WTC11 (cell line): ENCODE results near the gene LCA5. TPM values are rescaled to one million over a fixed set of nuclear protein-coding genes. Genes with fewer than 3 reads are reported as not detected.
"Not testable (repeated sequence)": the region's sequence is repeated elsewhere in the genome, so short reads cannot be mapped to it uniquely, and the experiment has no call there.

ENCODE experiments used
- ATAC-seq: fragments of 200-7000 bp; cut with Tn5 transposase; 2 replicates; pipeline ENCODE4 v1.10.0; 2021; ENCODE audit warnings: mild to moderate bottlenecking, moderate library complexity
- CTCF ChIA-PET: fragments of 300-600 bp; sonication (Branson Sonifier 250); formaldehyde crosslinking; loops from one replicate; lab custom pipeline; 2021; ENCODE audit warnings: antibody characterized with exemption; lab: Charles Lee
- POLR2A ChIA-PET: fragments of 350-600 bp; sonication (Branson Sonifier 250); formaldehyde crosslinking; loops from one replicate; lab custom pipeline; 2021; ENCODE audit warnings: antibody characterized with exemption; lab: Charles Lee
- DNase-seq: peaks from one replicate; pipeline ENCODE4 v3.0.0; 2021; ENCODE audit warnings: low spot score
- H3K27ac Mint-ChIP-seq: 2 replicates; pipeline ENCODE4 v1.8.0; 2021; ENCODE audit warnings: mixed read lengths
- H3K27me3 Mint-ChIP-seq: 2 replicates; pipeline ENCODE4 v1.8.0; 2021; ENCODE audit warnings: low read depth, mild to moderate bottlenecking, moderate library complexity, mixed read lengths
- H3K36me3 Mint-ChIP-seq: 2 replicates; pipeline ENCODE4 v1.8.0; 2021; ENCODE audit warnings: mixed read lengths
- H3K4me1 Mint-ChIP-seq: 2 replicates; pipeline ENCODE4 v1.8.0; 2022; ENCODE audit warnings: mixed read lengths
- H3K4me3 Mint-ChIP-seq: 2 replicates; pipeline ENCODE4 v1.8.0; 2021; ENCODE audit warnings: mild to moderate bottlenecking, moderate library complexity, mixed read lengths
- H3K9me3 Mint-ChIP-seq: 2 replicates; pipeline ENCODE4 v1.8.0; 2021; ENCODE audit warnings: mixed read lengths
- ATF1 ChIP-seq: sonication (generic); formaldehyde crosslinking; IDR thresholded peaks from 2 replicates; pipeline ENCODE4 v1.8.1; 2023; ENCODE audit warnings: mild to moderate bottlenecking, moderate library complexity, missing genetic modification reagents
- CBFB ChIP-seq: sonication (generic); formaldehyde crosslinking; IDR thresholded peaks from 2 replicates; pipeline ENCODE4 v1.8.1; 2022; ENCODE audit warnings: mild to moderate bottlenecking, low read depth, missing genetic modification reagents
- CDX4 ChIP-seq: fragments of 250-450 bp; sonication (Bioruptor Pico); IDR thresholded peaks from 2 replicates; pipeline ENCODE4 v1.9.0; 2021; ENCODE audit warnings: moderate library complexity, mild to moderate bottlenecking, inconsistent platforms, borderline replicate concordance
- ERG ChIP-seq: fragments of 250-450 bp; sonication (Bioruptor Pico); IDR thresholded peaks from 2 replicates; pipeline ENCODE4 v1.8.0; 2021; ENCODE audit warnings: mild to moderate bottlenecking
- FOXJ3 ChIP-seq: sonication (generic); formaldehyde crosslinking; IDR thresholded peaks from 2 replicates; pipeline ENCODE4 v1.9.0; 2021; ENCODE audit warnings: missing genetic modification reagents, mild to moderate bottlenecking, borderline replicate concordance
- GRHL2 ChIP-seq: fragments of 250-450 bp; sonication (Bioruptor Pico); IDR thresholded peaks from 2 replicates; pipeline ENCODE4 v1.8.0; 2022; ENCODE audit warnings: mild to moderate bottlenecking, moderate library complexity; ENCODE audit not compliant: insufficient replicate concordance, severe bottlenecking
- GTF2I ChIP-seq: fragments of 250-450 bp; sonication (Bioruptor Pico); conservative IDR thresholded peaks from 2 replicates; pipeline ENCODE4 v1.4.0; 2021; ENCODE audit warnings: mild to moderate bottlenecking
- IRF1 ChIP-seq: sonication (generic); formaldehyde crosslinking; IDR thresholded peaks from 2 replicates; pipeline ENCODE4 v1.8.0; 2023; ENCODE audit warnings: missing genetic modification reagents
- NFE2L1 ChIP-seq: sonication (generic); formaldehyde crosslinking; IDR thresholded peaks from 2 replicates; pipeline ENCODE4 v1.8.1; 2023; ENCODE audit warnings: missing genetic modification reagents
- NR3C1 ChIP-seq: sonication (generic); formaldehyde crosslinking; conservative IDR thresholded peaks from 2 replicates; pipeline ENCODE4 v1.8.1; 2023; ENCODE audit warnings: low read depth, mild to moderate bottlenecking, missing genetic modification reagents
- RORB ChIP-seq: fragments of 250-450 bp; sonication (Bioruptor Pico); IDR thresholded peaks from 2 replicates; pipeline ENCODE4 v1.9.0; 2021; ENCODE audit warnings: mild to moderate bottlenecking
- SMAD3 ChIP-seq: sonication (generic); formaldehyde crosslinking; IDR thresholded peaks from 2 replicates; pipeline ENCODE4 v1.8.0; 2022; ENCODE audit warnings: missing genetic modification reagents, mild to moderate bottlenecking, borderline replicate concordance
- TCF7 ChIP-seq: sonication (generic); formaldehyde crosslinking; IDR thresholded peaks from 2 replicates; pipeline ENCODE4 v1.8.0; 2022; ENCODE audit warnings: mild to moderate bottlenecking, low read depth, missing genetic modification reagents, moderate library complexity
- USF1 ChIP-seq: sonication (generic); formaldehyde crosslinking; IDR thresholded peaks from 2 replicates; pipeline ENCODE4 v1.8.0; 2022; ENCODE audit warnings: mild to moderate bottlenecking, missing genetic modification reagents
- ZNF219 ChIP-seq: sonication (generic); formaldehyde crosslinking; IDR thresholded peaks from 2 replicates; pipeline ENCODE4 v1.8.0; 2023; ENCODE audit warnings: missing genetic modification reagents, mild to moderate bottlenecking, borderline replicate concordance
- ZNF396 ChIP-seq: fragments of 250-450 bp; sonication (Bioruptor Pico); IDR thresholded peaks from 2 replicates; pipeline ENCODE4 v1.8.0; 2021; ENCODE audit warnings: mild to moderate bottlenecking, moderate library complexity, borderline replicate concordance
- ZNF512 ChIP-seq: sonication (generic); formaldehyde crosslinking; IDR thresholded peaks from 2 replicates; pipeline ENCODE4 v1.8.1; 2022; ENCODE audit warnings: missing genetic modification reagents, borderline replicate concordance
- total RNA-seq: library from RNA; stranded (reverse); gene quantifications from 3 replicates; pipeline ENCODE4 v1.2.3, GENCODE V29; 2021

LCA5 gene
- total RNA-seq, 1 experiment from 2014 or later: 3.8 TPM

GRCh38 chr6:79450984-79451383, 86.2 kb downstream of the LCA5 start:
- POLR2A ChIA-PET: no interaction called here
- Mint-ChIP-seq H3K4me3 (no peak overlapping the region), H3K4me1 (peaks cover 7% of the 10 kb centered on the region; the same call in 1 of the 2 replicates), H3K9me3 (peaks cover under 1% of the 10 kb centered on the region), H3K27me3 (no peaks in the 10 kb centered on the region), H3K27ac (no peak overlapping the region), H3K36me3 (no peaks in the 10 kb centered on the region)
- no peak for TF ChIP-seq NR3C1 (CRISPR knock-in tag)
- no peak for TF ChIP-seq NFE2L1 (CRISPR knock-in tag)
- ATAC-seq (no peak), DNase-seq (no peak)
- CTCF ChIA-PET: interaction anchor here (0.9 to 1.3 kb wide), 2 partner anchors 19 to 417 kb away, joined by 3 to 4 read pairs; no protein-coding TSS in a partner anchor

GRCh38 chr6:79446006-79446405, 91.2 kb downstream of the LCA5 start:
- H3K27me3 Mint-ChIP-seq: no peaks in the 10 kb centered on the region
- ATAC-seq: no peak
- TF ChIP-seq USF1 (CRISPR knock-in tag) (no peak), CBFB (CRISPR knock-in tag) (no peak), FOXJ3 (CRISPR knock-in tag) (no peak), CDX4 (CRISPR knock-in tag) (no peak), GRHL2 (CRISPR knock-in tag) (no peak), ZNF512 (CRISPR knock-in tag) (no peak), NFE2L1 (CRISPR knock-in tag) (no peak), RORB (CRISPR knock-in tag) (no peak), SMAD3 (CRISPR knock-in tag) (no peak), GTF2I (CRISPR knock-in tag) (no peak), ERG (CRISPR knock-in tag) (no peak), ZNF219 (CRISPR knock-in tag) (no peak), IRF1 (CRISPR knock-in tag) (no peak), ATF1 (no peak), ZNF396 (CRISPR knock-in tag) (no peak), TCF7 (CRISPR knock-in tag) (no peak)
- H3K9me3 Mint-ChIP-seq: peaks cover 42% of the 10 kb centered on the region
- ChIA-PET CTCF (no interaction called here), POLR2A (no interaction called here)
- no peaks in the 10 kb centered on the region for H3K4me1 Mint-ChIP-seq
- H3K27ac Mint-ChIP-seq: no peak overlapping the region
- H3K36me3 Mint-ChIP-seq: peaks cover 23% of the 10 kb centered on the region
- H3K4me3 Mint-ChIP-seq: no peak overlapping the region
- DNase-seq: no peak

GRCh38 chr6:79443876-79444275, 93.4 kb downstream of the LCA5 start:
- H3K4me3 Mint-ChIP-seq, H3K4me1 Mint-ChIP-seq, ATAC-seq, DNase-seq, H3K27me3 Mint-ChIP-seq, H3K27ac Mint-ChIP-seq, POLR2A ChIA-PET, CTCF ChIA-PET: not testable (repeated sequence)
- Mint-ChIP-seq H3K9me3 (peaks cover 45% of the 10 kb centered on the region), H3K36me3 (peaks cover 26% of the 10 kb centered on the region)
